HuH-7.5 (cell line): ENCODE measurements around the gene TBX21.

ENCODE experiments used
- DNase-seq: peaks from one replicate; pipeline ENCODE4 v3.0.0; 2011; ENCODE audit warnings: low spot score

TBX21 gene

GRCh38 chr17:47733047-47733673 lies at the start of gene TBX21:
Gene TBX21, plus strand, starts transcription at chr17:47733236. Its CDS starts 219 bp downstream, at chr17:47733455.
- DNase-seq, result peak; percentile 77

GRCh38 chr17:47684025-47684424 lies 49.0 kb upstream of the TBX21 start:
- DNase-seq, result no peak

DNA sequence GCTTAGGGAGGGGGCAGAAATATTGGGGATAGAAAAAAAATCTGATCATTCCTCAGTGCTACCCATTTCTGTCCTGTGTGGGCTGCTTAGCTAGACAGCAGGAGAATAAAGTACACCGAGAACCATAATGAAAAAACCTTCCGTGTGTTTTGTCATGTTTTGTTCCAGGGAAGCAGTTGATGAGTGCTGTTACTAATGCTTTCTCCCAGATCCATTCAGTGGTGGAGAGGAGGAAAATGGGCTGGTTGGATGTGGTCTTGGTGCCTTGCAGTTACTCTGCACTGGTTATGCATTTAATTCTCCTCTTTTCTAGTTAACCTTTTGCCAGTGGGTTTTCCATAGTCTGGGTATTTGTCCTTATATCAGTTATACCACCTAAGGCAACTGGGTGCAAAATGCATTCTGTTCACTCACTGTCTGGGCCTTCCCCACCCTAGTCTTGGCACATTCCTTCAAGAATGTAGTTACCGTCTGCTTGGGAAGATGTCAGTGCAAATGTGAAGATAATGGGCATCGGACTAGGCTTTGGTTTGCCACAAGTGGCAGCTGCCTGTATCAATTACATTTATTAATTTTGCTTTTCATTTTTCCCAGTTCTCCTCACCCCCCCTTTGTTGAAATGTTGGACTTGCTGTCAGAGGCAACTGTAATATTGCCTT lies 48.4 kb upstream of the TBX21 start:
- no peak for DNase-seq

DNA sequence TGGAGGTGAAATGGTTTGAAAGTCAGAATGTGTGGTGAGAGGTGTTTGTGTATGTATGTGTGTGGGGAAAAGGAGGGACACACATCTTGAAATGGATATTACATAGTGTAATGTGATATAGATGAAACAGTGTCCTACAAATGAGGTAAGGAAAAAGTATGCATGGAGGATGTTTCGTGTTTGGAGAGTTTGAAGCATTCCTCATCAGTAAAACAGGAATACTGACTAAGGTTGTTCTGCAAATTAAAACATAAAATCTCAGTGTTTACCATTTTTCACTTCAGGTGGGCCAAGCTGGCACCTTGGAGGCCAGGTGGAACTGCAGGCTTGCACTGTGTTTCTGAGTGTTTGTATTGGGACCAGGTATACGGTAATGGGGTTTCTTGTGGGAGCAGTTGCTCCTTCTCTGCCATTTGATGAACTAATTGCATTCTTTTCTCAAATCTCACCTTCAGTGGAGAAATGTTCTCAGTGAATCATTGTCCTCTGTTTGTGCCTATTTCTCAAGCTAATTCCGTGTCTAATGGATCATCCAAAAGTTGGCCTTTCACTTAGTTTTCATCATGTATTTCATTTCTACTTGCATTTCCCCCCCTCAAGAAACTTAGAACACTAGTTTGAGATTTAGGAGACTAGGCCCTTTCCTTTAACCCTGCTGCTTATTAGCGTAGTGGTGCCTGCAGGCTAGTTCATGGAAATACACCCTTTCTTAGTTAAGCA lies 47.3 kb upstream of the TBX21 start:
- DNase-seq, result no peak

DNA sequence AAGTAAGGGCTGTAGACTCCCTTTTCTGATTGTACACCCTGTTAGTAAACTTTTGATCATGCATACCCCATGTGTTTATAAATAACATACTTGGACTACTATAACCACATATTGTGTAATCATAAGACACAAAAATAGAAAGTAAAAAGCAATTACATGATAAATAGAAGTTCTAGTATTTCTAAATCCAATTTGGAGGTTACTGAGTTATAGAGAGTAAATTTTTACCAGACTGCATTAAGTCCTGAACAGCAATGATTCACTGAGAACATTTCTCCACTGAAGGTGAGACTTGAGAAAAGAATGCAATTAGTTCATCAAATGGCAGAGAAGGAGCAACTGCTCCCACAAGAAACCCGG lies 46.8 kb upstream of the TBX21 start:
- no peak for DNase-seq

GRCh38 chr17:47686664-47687327 lies 46.2 kb upstream of the TBX21 start:
- no peak for DNase-seq

DNA sequence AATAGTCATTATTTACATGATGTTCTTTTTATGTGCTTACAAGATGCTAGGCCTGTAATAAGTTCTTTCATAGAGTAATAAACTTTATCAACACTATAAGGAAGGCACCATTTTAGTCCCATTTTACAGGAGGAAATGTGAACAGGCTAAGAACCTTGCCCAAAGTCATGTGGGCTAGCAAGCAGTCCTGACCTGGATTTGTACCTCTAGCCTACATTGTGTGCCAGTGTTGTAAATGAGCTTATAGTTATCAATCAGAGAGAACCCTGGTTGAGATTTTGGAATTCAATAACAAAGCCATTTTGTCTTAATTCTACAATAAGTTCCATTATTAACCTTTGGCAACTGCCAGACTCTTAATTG lies 45.7 kb upstream of the TBX21 start:
- no peak for DNase-seq

DNA sequence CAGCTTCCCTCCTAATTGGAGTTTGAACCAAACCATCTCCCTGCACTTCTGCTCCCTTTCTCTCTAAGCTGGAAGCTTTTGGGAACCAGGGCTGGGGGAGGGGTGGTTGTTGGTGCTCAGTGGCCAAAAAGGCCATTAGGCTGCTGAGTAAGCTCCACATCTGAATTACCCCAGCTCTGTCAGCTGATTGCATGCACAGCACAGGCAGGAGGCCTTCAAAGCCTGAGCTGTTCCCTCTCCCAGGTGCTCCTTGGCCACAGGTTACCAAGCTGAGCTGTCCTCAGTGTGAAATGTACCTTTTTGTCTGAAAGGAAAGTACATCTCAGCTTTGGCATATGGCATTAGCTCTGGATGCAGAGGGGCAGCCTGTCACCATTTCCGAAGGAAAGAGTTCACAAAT lies 45.3 kb upstream of the TBX21 start:
- DNase-seq, result no peak

DNA sequence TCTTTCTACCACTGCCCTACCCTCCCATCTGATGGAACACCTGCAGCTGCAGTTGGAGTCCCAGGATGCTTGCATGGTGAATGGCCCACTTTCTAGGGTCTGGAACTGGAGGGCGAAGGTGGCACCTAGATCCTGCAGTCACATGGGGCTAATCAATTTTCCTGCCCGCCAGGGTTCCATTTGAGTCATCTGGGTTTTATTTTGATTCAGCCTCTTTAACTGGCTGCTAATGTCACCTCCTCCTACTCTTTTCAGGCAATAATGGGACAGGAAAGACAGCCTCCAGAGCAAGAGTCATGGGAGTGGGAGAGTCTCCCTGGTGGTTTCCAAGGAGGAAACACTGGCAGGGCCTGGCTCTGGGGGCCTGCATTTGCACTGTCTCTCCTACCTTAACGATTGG lies 42.9 kb upstream of the TBX21 start:
- DNase-seq, result no peak

GRCh38 chr17:47692137-47692894 lies 40.7 kb upstream of the TBX21 start:
- no peak for DNase-seq

GRCh38 chr17:47692895-47693730 lies 39.9 kb upstream of the TBX21 start:
- no peak for DNase-seq

GRCh38 chr17:47693731-47694580 lies 39.1 kb upstream of the TBX21 start, which contains the start of gene TBKBP1:
Gene TBKBP1, plus strand, starts transcription at chr17:47694161. Its CDS starts 1,952 bp downstream, at chr17:47696113.
- DNase-seq, result peak; percentile 72

GRCh38 chr17:47694581-47695428 lies 38.2 kb upstream of the TBX21 start:
- DNase-seq, result no peak

DNA sequence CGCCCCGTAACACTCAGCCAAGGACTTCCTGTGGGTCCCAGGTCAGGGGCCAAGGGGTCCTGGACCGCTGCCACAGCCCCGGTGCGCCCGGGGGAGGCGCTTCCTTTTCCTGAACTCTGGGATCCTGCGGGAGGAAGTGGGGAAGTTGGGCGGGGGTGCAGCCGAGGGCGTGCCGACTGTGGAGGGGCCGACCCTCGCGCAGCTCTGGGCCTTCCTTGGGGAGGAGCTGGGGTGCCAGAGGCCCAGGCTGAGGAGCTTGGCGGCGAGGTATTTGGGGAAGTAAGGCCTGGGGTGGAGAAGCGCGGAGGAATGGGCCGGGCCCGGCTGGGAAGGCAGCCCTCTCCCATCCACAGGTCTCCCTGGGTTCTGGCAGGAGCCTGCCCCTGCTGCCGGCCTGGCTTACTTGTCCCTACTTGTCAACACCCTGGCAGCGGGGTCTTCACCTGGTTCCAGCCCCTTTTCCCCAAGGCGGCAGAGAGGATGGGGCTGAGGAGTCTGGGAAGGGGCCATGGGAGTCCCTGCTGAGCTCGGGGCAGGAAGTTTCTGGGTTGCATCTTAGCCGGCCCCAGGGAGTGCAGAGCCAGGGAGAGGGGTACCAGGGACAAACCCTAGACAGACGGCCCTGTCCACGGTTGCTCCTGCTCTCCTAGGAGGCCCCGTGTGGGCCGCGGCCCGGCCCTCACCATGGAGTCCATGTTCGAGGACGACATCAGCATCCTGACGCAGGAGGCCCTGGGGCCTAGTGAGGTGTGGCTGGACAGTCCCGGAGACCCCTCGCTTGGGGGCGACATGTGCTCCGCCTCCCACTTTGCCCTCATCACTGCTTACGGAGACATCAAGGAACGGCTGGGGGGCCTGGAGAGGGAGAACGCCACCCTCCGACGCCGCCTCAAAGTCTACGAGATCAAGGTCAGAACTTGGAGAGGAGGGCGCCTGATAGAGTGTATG lies 37.3 kb upstream of the TBX21 start:
- DNase-seq, result no peak

DNA sequence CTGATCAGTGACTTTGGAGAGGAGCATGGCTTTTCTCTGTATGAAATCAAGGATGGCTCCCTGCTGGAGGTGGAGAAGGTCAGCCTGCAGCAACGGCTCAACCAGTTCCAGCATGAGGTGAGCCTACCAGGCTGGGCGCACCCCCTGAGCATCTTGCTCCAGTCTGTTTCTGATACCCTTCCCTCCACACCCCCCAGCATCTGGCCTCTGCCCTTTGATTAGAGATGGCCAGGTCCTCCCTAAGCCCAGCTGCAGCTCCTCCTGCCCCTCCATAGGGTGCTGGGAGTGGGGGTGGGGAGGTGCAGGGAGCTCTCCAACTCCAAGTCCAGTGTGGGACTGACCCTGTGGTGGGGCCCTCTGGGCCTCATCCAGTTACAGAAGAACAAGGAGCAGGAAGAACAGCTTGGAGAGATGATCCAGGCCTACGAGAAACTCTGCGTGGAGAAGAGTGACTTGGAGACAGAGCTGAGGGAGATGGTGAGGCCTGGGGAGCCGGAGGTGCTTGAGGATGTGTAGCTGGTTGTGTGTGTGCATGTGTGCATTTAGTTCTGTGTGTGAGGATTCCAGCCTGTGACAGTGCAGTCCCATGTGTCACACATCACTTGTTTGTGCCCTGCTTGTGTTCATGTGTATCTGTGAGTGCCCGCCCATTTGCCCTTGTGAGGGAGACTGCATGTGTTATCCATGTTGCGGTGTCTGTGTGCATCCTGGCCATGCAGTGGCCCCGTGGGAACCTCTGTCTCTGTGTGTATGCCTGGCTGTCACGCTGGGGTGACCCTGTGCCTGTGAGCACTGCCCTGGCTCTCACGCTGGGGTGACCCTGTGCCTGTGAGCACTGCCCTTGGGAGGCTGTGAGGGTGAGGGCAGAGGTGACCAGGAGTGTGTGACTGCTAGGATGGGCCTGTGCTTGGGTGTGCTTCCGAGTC lies 36.1 kb upstream of the TBX21 start:
- no peak for DNase-seq

DNA sequence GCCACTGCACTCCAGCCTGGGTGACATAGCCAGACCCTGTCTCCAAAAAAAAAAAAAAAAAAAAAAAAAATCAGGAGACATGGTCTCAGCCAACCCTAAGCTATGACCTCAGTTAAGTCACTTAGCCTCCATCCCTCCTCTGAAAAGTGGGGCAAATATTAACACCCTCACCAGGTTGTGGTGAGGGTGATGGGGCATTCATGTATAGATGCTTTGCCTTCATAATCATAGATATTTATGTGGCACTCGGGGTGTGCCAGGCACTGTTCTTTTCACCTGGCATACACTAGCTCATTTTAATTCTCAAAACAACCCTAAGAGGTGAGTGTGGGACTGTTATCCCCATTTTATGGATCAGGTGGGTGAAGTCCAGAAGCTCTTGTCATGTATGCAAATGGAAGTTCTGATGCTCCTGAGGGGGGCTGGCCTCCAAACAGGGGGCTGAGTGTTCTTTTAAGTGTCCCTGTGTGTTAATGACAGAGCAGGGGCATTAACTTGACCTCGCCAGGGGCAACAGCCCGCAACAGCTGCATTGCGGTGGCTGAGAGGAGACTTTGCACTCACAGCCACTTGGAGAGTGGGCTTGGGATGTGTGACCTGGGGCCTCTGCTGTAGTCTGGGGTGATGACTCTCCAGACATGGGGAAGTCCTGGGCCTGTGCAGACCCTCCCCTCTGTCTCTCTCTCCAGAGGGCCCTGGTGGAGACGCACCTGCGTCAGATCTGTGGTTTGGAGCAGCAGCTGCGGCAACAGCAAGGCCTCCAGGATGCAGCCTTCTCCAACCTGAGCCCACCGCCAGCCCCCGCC lies 34.9 kb upstream of the TBX21 start:
- no peak for DNase-seq
